IPS-NIHi7 (cell line): ENCODE data around the gene UBQLN1.
A peak's percentile ranks its signal among the peaks of the same experiment; 100 is the strongest.
"Not testable (repeated sequence)": the region's sequence is repeated elsewhere in the genome, so short reads cannot be mapped to it uniquely, and the experiment has no call there.

Source experiments
- DNase-seq: peaks from one replicate; pipeline ENCODE4 v3.0.0; 2012; ENCODE audit warnings: mixed read lengths; ENCODE audit errors: extremely low spot score

The UBQLN1 gene

DNA sequence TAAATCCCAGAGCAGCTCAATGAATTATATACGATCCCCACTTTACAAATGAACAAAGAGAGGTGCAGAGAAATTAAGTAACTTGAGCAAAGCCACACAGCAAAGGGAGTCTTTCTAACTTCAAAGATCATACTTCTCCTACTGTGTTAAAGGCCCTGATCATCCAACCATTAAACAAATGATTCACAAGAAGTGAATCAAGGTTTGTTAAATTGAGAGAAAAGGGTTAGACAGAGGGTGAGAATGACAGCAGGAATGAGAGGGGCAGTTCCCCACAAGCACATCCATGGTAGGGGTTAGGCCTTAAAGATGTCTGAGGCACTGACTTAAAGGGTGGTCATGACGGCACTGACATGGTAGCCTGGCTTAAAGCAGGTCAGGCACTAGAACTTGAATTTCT is 74.1 kb downstream of the UBQLN1 start:
- no peak for DNase-seq

- no peak for DNase-seq
Observed at GRCh38 chr9:83633255-83633654, 74.5 kb downstream of the UBQLN1 start.

DNA sequence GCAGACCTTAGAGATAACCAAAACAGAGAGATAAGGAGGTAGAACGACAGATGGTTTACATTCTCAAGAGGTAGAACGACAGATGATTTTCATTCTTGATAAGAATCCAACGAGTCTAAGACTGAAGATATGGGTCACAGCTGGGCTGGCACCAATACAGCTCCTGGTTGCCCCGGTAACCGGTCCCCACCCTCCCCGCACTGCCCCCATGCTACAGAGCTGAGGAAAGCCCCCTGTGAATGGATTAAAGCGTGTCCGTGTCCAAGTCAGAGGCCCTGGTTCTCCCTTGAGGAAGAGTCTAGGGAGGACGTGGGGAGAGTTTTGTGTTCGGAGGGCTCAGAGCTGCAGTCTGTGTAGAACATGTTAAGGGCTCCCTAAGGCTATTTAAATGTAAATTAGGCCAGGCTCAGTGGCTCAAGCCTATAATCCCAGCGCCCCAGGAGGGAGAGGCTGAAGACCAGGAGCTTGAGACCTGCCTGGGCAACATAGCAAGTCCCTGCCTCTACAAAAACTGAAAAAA is 76.8 kb downstream of the UBQLN1 start:
- DNase-seq: peak; percentile 51

GRCh38 chr9:83629433-83630104 is 78.2 kb downstream of the UBQLN1 start:
- DNase-seq: no peak

GRCh38 chr9:83628540-83628939 is 79.2 kb downstream of the UBQLN1 start:
- DNase-seq: no peak

GRCh38 chr9:83625178-83625577 is 82.6 kb downstream of the UBQLN1 start:
- no peak for DNase-seq

DNA sequence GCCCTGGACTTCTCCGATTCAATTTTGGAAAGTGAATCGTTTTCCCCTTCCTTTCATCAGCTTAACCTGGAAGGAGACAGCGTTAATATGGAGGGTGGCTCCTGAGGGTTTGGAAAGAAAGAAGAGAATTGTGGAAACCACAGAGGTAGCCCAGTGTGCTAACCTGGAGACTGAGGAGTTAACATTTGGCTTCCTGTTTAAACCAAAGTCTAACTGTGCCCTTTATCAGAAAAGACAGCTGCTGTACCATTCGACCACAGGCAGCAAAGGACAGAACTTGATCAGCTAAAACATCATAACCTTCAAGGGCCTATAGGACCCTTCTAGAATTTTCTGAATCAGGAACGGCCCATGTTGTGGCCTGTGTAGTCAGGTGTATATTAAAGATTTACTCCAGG is 84.1 kb downstream of the UBQLN1 start:
- no peak for DNase-seq

- peak; percentile 64 for DNase-seq
Observed at GRCh38 chr9:83622939-83623678, 84.6 kb downstream of the UBQLN1 start, which contains the start of gene IDNK. TSS of gene IDNK (plus strand) at chr9:83623143. CDS start at chr9:83623172, 29 bp downstream.

- no peak for DNase-seq
Observed at GRCh38 chr9:83622433-83622938, 85.3 kb downstream of the UBQLN1 start.

GRCh38 chr9:83620841-83621636 is 86.7 kb downstream of the UBQLN1 start:
- peak; percentile 73 for DNase-seq

- no peak for DNase-seq
Observed at GRCh38 chr9:83617299-83617698, 90.5 kb downstream of the UBQLN1 start.

DNA sequence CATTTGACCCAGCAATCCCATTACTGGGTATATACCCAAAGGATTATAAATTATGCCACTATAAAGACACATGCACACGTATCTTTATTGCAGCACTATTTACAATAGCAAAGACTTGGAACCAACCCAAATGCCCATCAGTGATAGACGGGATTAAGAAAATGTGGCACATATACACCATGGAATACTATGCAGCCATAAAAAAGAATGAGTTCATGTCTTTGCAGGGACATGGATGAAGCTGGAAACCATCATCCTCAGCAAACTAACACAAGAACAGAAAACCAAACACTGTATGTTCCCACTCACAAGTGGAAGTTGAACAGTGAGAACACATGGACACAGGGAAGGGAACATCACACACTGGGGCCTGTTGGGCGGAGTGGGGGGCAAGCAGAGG is 94.5 kb downstream of the UBQLN1 start:
- not testable (repeated sequence) for DNase-seq
